Measurements from ENCODE around the gene TPRKB.
"Not testable (repeated sequence)": the region's sequence is repeated elsewhere in the genome, so short reads cannot be mapped to it uniquely, and the experiment has no call there.

TPRKB gene

DNA sequence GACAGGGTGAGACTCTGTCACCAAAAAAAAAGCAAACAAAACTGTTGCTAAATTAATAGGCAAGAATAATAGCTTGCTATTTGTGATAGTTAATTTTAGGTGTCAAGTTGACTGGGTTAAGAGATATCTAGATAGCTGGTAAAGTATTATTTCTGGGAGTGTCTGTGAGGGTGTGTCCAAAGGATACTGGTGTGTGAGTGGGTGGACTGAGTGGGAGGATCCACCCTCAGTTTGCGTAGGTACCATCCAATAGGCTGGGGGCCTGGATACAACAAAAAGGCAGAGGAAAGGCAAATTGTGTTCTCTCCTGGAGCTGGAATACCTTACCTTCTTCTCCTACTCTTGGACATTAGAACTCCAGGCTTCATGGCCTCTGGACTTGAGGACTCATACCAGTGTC lies 27.8 kb upstream of the TPRKB start:
- no peaks in the 10 kb centered on the region for H3K79me2 ChIP-seq (ENCODE audit: low read length)
- H3K27me3 ChIP-seq (ENCODE audit: low read depth, low read length), result no peaks in the 10 kb centered on the region
- H3K27ac ChIP-seq (ENCODE audit: low read length), result no peak overlapping the region
- H3K4me1 ChIP-seq (ENCODE audit: low read length), result no peaks in the 10 kb centered on the region
- TF ChIP-seq EZH2phosphoT487 (IDR thresholded peaks at IDR 0.05; ENCODE audit: low read depth), result no peak
- TF ChIP-seq, protein P1, sequence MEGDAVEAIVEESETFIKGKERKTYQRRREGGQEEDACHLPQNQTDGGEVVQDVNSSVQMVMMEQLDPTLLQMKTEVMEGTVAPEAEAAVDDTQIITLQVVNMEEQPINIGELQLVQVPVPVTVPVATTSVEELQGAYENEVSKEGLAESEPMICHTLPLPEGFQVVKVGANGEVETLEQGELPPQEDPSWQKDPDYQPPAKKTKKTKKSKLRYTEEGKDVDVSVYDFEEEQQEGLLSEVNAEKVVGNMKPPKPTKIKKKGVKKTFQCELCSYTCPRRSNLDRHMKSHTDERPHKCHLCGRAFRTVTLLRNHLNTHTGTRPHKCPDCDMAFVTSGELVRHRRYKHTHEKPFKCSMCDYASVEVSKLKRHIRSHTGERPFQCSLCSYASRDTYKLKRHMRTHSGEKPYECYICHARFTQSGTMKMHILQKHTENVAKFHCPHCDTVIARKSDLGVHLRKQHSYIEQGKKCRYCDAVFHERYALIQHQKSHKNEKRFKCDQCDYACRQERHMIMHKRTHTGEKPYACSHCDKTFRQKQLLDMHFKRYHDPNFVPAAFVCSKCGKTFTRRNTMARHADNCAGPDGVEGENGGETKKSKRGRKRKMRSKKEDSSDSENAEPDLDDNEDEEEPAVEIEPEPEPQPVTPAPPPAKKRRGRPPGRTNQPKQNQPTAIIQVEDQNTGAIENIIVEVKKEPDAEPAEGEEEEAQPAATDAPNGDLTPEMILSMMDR (IDR thresholded peaks at IDR 0.05; ENCODE audit: low read depth, low read length), result no peak
- no peak overlapping the region for H2AFZ ChIP-seq (ENCODE audit: low read depth, low read length)
- H3K4me3 ChIP-seq (ENCODE audit: low read length), result no peak overlapping the region
- H3K4me2 ChIP-seq (ENCODE audit: low read length), result no peak overlapping the region
- no peak overlapping the region for H3K9ac ChIP-seq (ENCODE audit: low read length)
- no peaks in the 10 kb centered on the region for H3K9me3 ChIP-seq (ENCODE audit: insufficient read depth, low read length)
- no peaks in the 10 kb centered on the region for H4K20me1 ChIP-seq (ENCODE audit: insufficient read depth, low read length)
- peaks cover 71% of the 10 kb centered on the region for H3K36me3 ChIP-seq (replicated peaks; ENCODE audit: low read depth, low read length)

DNA sequence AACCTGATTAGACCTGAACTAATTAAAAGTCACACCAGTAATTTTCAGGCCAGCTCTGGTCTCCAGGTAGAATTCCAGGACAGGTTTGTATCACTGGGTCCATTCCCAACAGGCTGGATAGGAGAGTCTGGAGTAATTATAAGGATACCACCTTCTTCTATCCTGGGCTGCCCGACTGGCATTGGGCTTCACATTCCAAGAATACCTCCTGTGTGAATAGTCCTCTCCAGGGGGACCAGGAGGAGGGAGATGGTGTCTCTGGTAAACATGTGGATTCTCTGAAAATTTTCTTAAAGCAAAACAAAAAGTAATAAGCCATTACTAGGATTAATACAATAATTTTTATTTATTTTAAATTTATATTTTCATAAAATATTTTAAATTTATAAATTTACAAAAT lies 25.4 kb upstream of the TPRKB start:
- Histone ChIP-seq H4K20me1 (ENCODE audit: insufficient read depth, low read length) (no peaks in the 10 kb centered on the region), H2AFZ (ENCODE audit: low read depth, low read length) (no peak overlapping the region), H3K27ac (ENCODE audit: low read length) (no peak overlapping the region), H3K9me3 (ENCODE audit: insufficient read depth, low read length) (no peaks in the 10 kb centered on the region), H3K9ac (ENCODE audit: low read length) (no peak overlapping the region), H3K4me2 (ENCODE audit: low read length) (no peak overlapping the region), H3K36me3 (replicated peaks; ENCODE audit: low read depth, low read length) (peaks cover 66% of the 10 kb centered on the region), H3K4me3 (ENCODE audit: low read length) (no peak overlapping the region), H3K4me1 (ENCODE audit: low read length) (no peaks in the 10 kb centered on the region), H3K27me3 (ENCODE audit: low read depth, low read length) (no peaks in the 10 kb centered on the region), H3K79me2 (ENCODE audit: low read length) (no peaks in the 10 kb centered on the region)
- TF ChIP-seq EZH2phosphoT487 (IDR thresholded peaks at IDR 0.05; ENCODE audit: low read depth), result no peak
- TF ChIP-seq, protein P1 (IDR thresholded peaks at IDR 0.05; ENCODE audit: low read depth, low read length), result no peak

DNA sequence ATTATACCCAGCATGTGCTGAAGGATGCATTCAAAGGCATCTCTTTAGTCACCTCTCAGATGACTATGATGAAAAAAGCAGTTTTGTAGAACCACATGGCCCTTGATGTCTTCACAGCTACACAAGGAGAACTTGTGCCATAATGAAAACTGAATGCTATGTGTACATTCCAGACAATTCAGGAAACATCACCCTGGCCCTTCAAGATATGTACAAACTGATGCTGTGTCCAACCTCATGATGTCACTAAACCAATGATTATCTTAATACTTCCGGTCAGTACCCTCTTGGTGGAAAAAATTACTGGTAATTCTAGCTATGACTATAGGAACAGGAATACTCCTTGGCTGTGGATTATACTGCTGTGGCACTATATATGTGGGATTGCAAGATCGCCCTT lies 22.8 kb upstream of the TPRKB start:
- Histone ChIP-seq H3K9me3 (ENCODE audit: insufficient read depth, low read length) (no peaks in the 10 kb centered on the region), H3K9ac (ENCODE audit: low read length) (no peak overlapping the region), H3K79me2 (ENCODE audit: low read length) (no peaks in the 10 kb centered on the region), H3K27me3 (ENCODE audit: low read depth, low read length) (no peaks in the 10 kb centered on the region), H3K36me3 (replicated peaks; ENCODE audit: low read depth, low read length) (peaks cover 63% of the 10 kb centered on the region), H3K27ac (ENCODE audit: low read length) (no peak overlapping the region), H3K4me3 (ENCODE audit: low read length) (no peak overlapping the region), H2AFZ (ENCODE audit: low read depth, low read length) (no peak overlapping the region), H4K20me1 (ENCODE audit: insufficient read depth, low read length) (no peaks in the 10 kb centered on the region), H3K4me1 (ENCODE audit: low read length) (no peaks in the 10 kb centered on the region), H3K4me2 (ENCODE audit: low read length) (no peak overlapping the region)
- TF ChIP-seq, protein P1 (IDR thresholded peaks at IDR 0.05; ENCODE audit: low read depth, low read length), result no peak
- no peak for TF ChIP-seq EZH2phosphoT487 (IDR thresholded peaks at IDR 0.05; ENCODE audit: low read depth)

DNA sequence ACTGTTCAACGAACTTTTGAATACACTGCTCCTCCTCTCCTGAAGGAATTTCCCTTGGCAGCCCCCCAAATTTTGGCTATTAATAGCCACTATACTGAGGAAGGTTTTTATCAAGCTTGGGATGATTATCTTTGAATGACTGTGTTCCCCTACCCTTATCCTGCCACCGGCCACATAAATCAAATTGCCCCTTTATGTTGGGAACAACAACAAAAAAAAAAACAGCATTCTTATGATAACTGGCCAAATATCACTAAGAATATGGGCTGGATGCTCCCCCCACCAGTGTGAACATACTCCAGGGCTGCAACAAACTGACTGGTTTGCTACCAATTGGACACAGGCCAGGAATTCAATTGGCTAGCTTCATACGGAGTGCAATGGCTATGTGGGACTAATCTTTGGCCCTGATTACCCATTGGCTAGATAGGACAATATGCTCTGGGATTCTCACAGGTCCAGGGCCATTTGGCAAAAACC lies 22.2 kb upstream of the TPRKB start:
- Histone ChIP-seq H4K20me1 (ENCODE audit: insufficient read depth, low read length) (no peaks in the 10 kb centered on the region), H2AFZ (ENCODE audit: low read depth, low read length) (no peak overlapping the region), H3K27ac (ENCODE audit: low read length) (no peak overlapping the region), H3K9ac (ENCODE audit: low read length) (no peak overlapping the region), H3K4me3 (ENCODE audit: low read length) (no peak overlapping the region), H3K9me3 (ENCODE audit: insufficient read depth, low read length) (no peaks in the 10 kb centered on the region), H3K36me3 (replicated peaks; ENCODE audit: low read depth, low read length) (peaks cover 60% of the 10 kb centered on the region), H3K4me1 (ENCODE audit: low read length) (no peaks in the 10 kb centered on the region), H3K79me2 (ENCODE audit: low read length) (no peaks in the 10 kb centered on the region), H3K27me3 (ENCODE audit: low read depth, low read length) (no peaks in the 10 kb centered on the region), H3K4me2 (ENCODE audit: low read length) (no peak overlapping the region)
- no peak for TF ChIP-seq EZH2phosphoT487 (IDR thresholded peaks at IDR 0.05; ENCODE audit: low read depth)
- TF ChIP-seq, protein P1 (IDR thresholded peaks at IDR 0.05; ENCODE audit: low read depth, low read length), result no peak

GRCh38 chr2:73754332-73754731 lies 17.2 kb upstream of the TPRKB start:
- H3K79me2 ChIP-seq (ENCODE audit: low read length); H2AFZ ChIP-seq (ENCODE audit: low read depth, low read length); H3K27me3 ChIP-seq (ENCODE audit: low read depth, low read length); H3K4me3 ChIP-seq (ENCODE audit: low read length); H3K4me2 ChIP-seq (ENCODE audit: low read length); H4K20me1 ChIP-seq (ENCODE audit: insufficient read depth, low read length); H3K9ac ChIP-seq (ENCODE audit: low read length); H3K9me3 ChIP-seq (ENCODE audit: insufficient read depth, low read length); H3K27ac ChIP-seq (ENCODE audit: low read length); H3K4me1 ChIP-seq (ENCODE audit: low read length): not testable (repeated sequence)
- peaks cover 44% of the 10 kb centered on the region for H3K36me3 ChIP-seq (replicated peaks; ENCODE audit: low read depth, low read length)
